Left forelimb (tissue), 1 donor: ENCODE data around the gene LCMT2.
"Not testable (repeated sequence)": the region's sequence is repeated elsewhere in the genome, so short reads cannot be mapped to it uniquely, and the experiment has no call there.

ENCODE experiments used
- DNase-seq: peaks from one replicate; pipeline ENCODE4 v3.0.0-alpha.2; 2018; ENCODE audit warnings: low spot score

LCMT2 gene

DNA sequence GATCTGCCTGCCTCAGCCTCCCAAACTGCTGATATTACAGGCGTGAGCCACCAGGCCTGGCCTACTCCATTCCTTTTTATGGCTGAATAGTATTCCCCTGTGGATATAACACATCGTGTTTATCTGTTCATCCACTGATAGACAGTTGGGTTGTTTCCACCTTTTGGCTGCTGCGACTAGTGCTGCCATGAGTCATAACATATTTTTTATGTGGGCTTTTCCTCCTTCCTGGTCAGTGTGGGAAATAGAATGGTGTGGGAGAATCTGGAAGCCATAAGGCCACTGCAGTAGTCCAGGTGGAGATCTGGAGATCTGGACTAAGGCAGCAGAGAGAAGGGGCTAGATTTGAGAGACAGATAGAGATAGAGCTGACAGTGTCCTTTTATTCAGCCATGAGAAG is 16.2 kb downstream of the LCMT2 start:
- no peak for DNase-seq

DNA sequence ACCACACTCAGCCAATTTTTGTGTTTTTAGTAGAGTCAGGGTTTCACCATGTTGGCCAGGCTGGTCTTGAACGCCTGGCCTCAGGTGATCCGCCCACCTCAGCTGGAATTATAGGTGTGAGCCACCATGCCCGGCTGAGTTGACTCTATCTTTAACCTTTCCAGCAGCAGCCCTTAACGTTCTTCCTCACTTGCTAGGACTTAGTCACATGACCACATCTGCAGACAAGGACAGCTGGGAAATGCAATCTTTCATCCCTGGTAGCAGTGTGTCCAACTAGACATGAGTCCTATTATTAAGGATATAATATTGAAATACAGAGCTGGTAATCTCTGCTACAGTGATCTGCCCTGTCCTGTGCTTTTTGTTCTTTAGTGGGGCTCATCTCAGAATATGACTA is 18.0 kb downstream of the LCMT2 start:
- DNase-seq = no peak

DNA sequence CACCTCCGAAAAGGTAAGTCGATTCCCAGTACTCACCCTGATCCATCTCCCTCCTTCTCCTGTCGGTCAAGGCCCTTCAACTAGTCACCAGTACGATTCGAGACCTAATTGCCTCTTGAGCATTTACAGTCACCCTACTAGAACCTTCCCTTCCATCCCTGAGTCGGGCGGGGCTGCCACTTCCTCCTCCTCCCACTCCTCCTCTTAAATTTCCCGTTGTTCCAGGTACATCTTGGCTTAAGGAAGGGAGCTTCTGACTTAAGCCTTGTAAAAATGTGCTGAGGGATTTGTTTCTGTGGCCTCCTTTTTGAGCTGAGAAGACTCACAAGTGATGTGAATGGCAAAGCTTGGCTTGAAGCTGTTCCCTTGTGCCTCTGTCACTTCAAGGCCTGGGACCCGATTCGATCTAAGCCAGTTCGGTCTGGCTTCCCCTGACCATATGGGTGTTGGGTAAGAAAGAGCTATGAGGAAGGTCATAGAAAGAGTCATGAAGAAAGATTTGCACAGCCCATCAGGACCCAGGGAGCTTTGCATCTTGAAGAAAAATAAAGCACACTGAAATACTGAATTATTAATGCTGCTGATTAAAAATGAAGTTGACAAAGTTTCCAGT is 28.1 kb downstream of the LCMT2 start, which contains the start of gene TGM7:
Gene TGM7 (minus strand): TSS at position 51 of the 613 bp plus-strand sequence.
- no peak for DNase-seq

- no peak for DNase-seq
Measured at GRCh38 chr15:43299884-43300283, 30.5 kb downstream of the LCMT2 start.

GRCh38 chr15:43299411-43299810 is 31.0 kb downstream of the LCMT2 start:
- DNase-seq = no peak

GRCh38 chr15:43294091-43294706 is 36.2 kb downstream of the LCMT2 start:
- no peak for DNase-seq

GRCh38 chr15:43293432-43293831 is 36.9 kb downstream of the LCMT2 start:
- no peak for DNase-seq

GRCh38 chr15:43292375-43293078 is 37.8 kb downstream of the LCMT2 start:
- DNase-seq = no peak

GRCh38 chr15:43289656-43290055 is 40.7 kb downstream of the LCMT2 start:
- not testable (repeated sequence) for DNase-seq

DNA sequence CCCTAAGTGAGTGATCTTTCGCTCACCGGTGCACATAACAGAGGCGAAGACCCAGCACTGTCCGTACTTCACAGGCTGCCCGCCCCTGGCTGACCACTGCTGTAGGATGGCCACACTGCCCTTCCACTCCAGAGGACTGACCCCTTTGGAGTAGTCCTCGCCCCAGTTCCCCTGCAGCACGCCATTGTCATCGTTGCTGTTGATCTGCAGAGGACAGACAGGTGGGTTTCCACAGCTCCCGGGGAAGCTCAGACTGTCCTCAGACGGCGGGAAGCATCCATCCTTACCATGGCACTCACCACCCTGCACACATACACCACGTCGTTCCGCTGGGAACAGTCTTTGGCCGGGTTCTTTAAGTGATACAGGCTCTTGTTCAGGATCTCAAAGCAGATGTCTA is 43.1 kb downstream of the LCMT2 start:
- no peak for DNase-seq

GRCh38 chr15:43286074-43286473 is 44.3 kb downstream of the LCMT2 start:
- no peak for DNase-seq

DNA sequence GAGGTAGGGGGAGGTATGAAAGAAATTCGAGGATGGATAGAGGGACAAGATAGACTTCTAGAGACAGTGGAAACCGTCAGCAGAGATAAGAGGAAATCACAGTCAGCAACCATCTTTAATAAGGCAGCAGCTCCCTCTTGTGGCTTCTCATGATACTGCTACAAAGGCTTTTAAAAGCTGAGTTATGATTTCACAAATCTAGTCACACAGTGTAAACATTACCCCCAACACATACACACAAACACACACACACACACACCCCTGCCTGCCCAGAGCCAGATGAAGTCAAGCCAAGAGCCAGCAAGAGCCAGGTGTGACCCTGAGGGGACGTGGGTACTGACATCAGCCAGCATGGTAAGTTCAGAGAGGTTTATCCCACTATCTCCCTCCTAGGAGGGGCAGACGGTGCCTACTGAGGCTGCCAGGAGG is 44.8 kb downstream of the LCMT2 start:
- no peak for DNase-seq

GRCh38 chr15:43283526-43283925 is 46.8 kb downstream of the LCMT2 start:
- no peak for DNase-seq

GRCh38 chr15:43281926-43282602 is 48.3 kb downstream of the LCMT2 start:
- no peak for DNase-seq

DNA sequence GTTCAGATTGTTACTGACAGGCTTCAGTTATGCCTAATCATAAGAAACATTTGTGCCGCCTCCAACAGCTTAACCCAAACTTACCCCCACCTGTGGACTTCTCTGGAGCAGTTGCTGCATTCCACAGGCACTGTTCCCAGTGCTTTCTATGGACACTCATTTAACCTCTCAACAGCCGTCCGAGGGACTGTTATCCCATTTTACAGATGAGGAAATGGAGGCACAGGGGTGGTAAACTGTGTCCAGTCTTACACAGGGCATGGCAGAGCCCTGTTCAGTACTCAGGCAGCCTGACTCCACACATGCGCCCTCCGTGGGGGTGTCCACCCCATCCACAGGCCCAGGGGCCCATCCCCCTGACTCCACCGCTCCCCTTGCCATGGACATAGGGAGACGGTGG is 49.4 kb downstream of the LCMT2 start:
- no peak for DNase-seq

- DNase-seq = no peak
Measured at GRCh38 chr15:43279496-43279895, 50.9 kb downstream of the LCMT2 start.

GRCh38 chr15:43278869-43279268 is 51.5 kb downstream of the LCMT2 start:
- no peak for DNase-seq

GRCh38 chr15:43277901-43278300 is 52.5 kb downstream of the LCMT2 start:
- no peak for DNase-seq

DNA sequence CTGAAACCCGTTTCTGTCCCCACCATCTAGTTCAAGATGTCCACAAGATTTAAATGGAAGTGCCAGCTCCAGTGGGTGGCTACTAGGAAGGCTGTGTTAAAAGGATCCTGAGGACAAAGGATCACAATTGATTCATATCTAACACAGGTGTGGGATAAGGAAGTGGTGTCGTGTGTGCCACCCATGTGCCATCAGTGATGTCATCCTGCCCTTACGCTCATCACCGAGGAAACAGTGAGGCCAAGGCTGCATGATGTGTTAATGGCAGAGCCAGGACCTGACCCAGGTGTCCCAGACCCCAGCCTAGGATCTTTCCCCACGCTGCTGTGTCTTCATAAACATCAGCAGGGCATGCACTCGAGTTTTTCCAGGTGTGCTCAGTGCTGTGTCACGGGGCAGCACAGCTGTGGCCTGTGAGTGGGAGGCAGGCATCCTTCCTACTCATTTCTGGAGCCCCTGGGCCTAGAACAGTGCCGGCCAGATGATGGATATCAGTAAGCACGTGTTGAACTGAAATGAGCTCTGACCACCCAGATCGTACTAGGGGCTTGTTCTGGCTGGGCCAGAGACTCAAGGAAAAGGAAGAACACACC is 53.0 kb downstream of the LCMT2 start:
- DNase-seq = no peak

GRCh38 chr15:43276563-43277200 is 53.7 kb downstream of the LCMT2 start:
- no peak for DNase-seq

DNA sequence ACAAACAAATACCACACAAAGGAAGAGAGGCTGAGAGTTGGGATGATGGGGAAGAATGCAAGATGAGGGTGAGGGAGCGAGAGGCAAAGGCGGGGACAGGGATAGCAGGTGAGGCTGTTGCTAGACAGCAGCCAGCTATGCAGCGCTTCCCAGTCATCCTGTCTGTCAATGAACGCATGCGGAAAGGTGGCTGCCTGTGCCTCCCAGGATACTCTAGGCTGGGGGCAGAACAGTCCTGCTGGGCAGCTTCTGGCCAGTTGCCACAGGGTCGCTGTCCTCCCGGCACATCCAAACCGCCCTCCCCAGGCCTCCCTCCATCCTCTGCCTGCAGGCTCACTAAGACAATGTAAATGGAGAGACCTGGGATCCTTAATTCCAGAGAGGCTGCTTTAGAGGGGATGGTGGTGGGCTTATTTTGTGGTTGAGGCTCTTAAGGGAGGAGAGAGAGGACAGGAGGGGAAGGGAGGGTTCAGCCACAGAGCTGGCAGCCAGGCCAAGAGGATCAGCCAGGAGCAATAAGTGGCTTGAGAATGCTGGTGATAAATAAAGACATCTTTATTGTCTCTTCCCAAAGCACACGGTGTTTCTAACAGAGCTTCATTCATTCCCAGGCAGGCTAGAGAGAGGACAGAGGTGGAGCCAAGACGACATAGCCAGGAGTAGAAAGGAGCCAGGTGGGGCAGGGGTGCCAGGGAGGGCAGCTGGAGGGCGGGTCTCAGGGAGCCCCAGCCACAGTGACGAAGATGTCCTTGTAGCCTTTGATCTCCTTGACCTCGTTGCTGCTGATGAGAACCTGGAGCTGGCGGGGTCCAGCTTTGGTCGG is 54.4 kb downstream of the LCMT2 start:
- DNase-seq = no peak
